Breast epithelium (tissue), 4 donors: ENCODE measurements around the gene NDUFB10. TPM values are rescaled to one million over a fixed set of nuclear protein-coding genes. Genes with fewer than 3 reads are reported as not detected.
"Not testable (repeated sequence)": the region's sequence is repeated elsewhere in the genome, so short reads cannot be mapped to it uniquely, and the experiment has no call there.

Experiments
- DNase-seq, 2 donors: peaks; one replicate each; pipeline ENCODE4 v3.0.0-alpha.2; 2019; ENCODE audit warnings: low spot score in 2 of 2
- H3K27ac ChIP-seq, 2 donors: fragments of 200-600 bp; sonication (generic) in 1 of 2; one replicate each; pipeline ENCODE4 v1.5.1; 2016 to 2019; ENCODE audit warnings: mild to moderate bottlenecking in 1 of 2
- H3K27me3 ChIP-seq, 2 donors: fragments of 200-600 bp; sonication (generic) in 1 of 2; one replicate each; pipeline versions ENCODE4 v1.5.1 to v1.6.0; 2017 to 2019; ENCODE audit warnings: control low read depth in 1 of 2, mild to moderate bottlenecking in 1 of 2
- H3K36me3 ChIP-seq: fragments of 200-600 bp; one replicate; pipeline ENCODE4 v1.5.1; 2019
- H3K4me1 ChIP-seq, 2 donors: fragments of 200-600 bp; sonication (generic); one replicate each; pipeline ENCODE4 v1.5.1; 2016 to 2019; ENCODE audit warnings: control low read depth in 1 of 2
- H3K4me3 ChIP-seq, 3 donors: fragments of 200-600 bp; sonication (generic); 1 replicate in 2 of 3; 2 replicates in 1 of 3; pipeline ENCODE4 v1.5.1; 2016 to 2019; ENCODE audit warnings: mild to moderate bottlenecking in 3 of 3, moderate library complexity in 2 of 3
- H3K9me3 ChIP-seq, 2 donors: fragments of 200-600 bp; sonication (generic) in 1 of 2; one replicate each; pipeline ENCODE4 v1.5.1; 2016 to 2019; ENCODE audit warnings: control low read depth in 1 of 2
- CTCF ChIP-seq, 3 donors: fragments of 450-650 bp; IDR thresholded peaks; one replicate each; pipeline ENCODE4 v1.5.1; 2016 to 2017; ENCODE audit warnings: antibody characterized with exemption in 3 of 3, mild to moderate bottlenecking in 3 of 3, moderate library complexity in 3 of 3
- POLR2A ChIP-seq: fragments of 450-650 bp; IDR thresholded peaks from one replicate; pipeline ENCODE4 v1.6.1; 2016; ENCODE audit warnings: antibody characterized with exemption, mild to moderate bottlenecking, moderate library complexity
- POLR2AphosphoS5 ChIP-seq, 3 donors: sonication (generic); formaldehyde crosslinking; IDR thresholded peaks; one replicate each; pipeline ENCODE4 v1.6.1; 2017; ENCODE audit warnings: antibody characterized with exemption in 3 of 3
- intact Hi-C: fragments of 100-400 bp; cut with DNase I; formaldehyde crosslinking; loops from one replicate; pipeline ENCODE4 v1.15.1; 2023; ENCODE audit warnings: low total_unique reads
- total RNA-seq, 3 donors: library from RNA; depleted of rRNA; stranded (reverse); fragments of >200 nt; gene quantifications; one replicate each; pipeline ENCODE4 v1.1.0, GENCODE V29; 2016

Gene NDUFB10
- total RNA-seq, 3 donors from 2014 or later: 114 to 233 (median 144) TPM

GRCh38 chr16:1919327-1919998, 39.9 kb upstream of the NDUFB10 start:
- intact Hi-C loops: no loop called here
- Histone ChIP-seq H3K36me3 (no peaks in the 10 kb centered on the region), H3K27me3 (peaks cover 0 to 77% of the 10 kb centered on the region in 2 donors), H3K4me3 (no peak overlapping the region), H3K9me3 (no peaks in the 10 kb centered on the region), H3K4me1 (no peaks in the 10 kb centered on the region), H3K27ac (no peak overlapping the region)
- TF ChIP-seq POLR2A (no peak), CTCF (IDR thresholded peaks at IDR 0.05) (no peak), POLR2AphosphoS5 (IDR thresholded peaks at IDR 0.05) (no peak)
- DNase-seq: no peak

- intact Hi-C loops, H3K4me3 ChIP-seq, H3K27ac ChIP-seq, H3K9me3 ChIP-seq, H3K4me1 ChIP-seq, H3K36me3 ChIP-seq, DNase-seq: not testable (repeated sequence)
- H3K27me3 ChIP-seq: peaks cover 0 to 72% of the 10 kb centered on the region in 2 donors
Observed at GRCh38 chr16:1920122-1920521, 39.2 kb upstream of the NDUFB10 start.

DNA sequence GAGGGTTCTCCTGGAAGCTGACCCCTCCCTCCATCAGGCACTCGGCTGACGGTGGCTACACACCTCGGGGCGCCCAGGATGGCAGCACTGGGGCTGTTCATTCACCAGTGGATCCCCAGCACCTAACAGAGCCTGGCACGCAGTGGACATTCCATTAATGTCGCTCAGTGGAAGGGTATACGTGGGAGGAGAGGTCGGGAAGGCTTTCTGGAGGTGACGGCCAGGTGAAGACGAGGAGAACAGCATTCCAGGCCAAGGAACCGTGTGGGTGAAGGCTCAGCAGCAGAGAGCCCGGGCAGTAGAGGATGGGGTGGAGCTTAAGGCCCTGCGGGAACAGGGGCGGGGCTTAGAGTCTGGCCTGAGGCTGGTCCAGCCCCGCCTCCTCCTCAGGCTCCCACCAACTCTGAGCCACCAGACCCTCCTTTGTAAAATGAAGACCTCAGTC, 38.6 kb upstream of the NDUFB10 start:
- Histone ChIP-seq H3K4me1 (no peaks in the 10 kb centered on the region), H3K27ac (no peak overlapping the region), H3K4me3 (no peak overlapping the region), H3K9me3 (no peaks in the 10 kb centered on the region), H3K36me3 (no peaks in the 10 kb centered on the region), H3K27me3 (peaks cover 0 to 69% of the 10 kb centered on the region in 2 donors)
- no peak for TF ChIP-seq CTCF (IDR thresholded peaks at IDR 0.05)
- TF ChIP-seq POLR2A: no peak
- TF ChIP-seq POLR2AphosphoS5 (IDR thresholded peaks at IDR 0.05): no peak
- DNase-seq: no peak
- intact Hi-C loops: no loop called here

- no peaks in the 10 kb centered on the region for H3K36me3 ChIP-seq
- H3K4me1 ChIP-seq: no peaks in the 10 kb centered on the region
- no peak overlapping the region for H3K4me3 ChIP-seq
- peaks cover 0 to 53% of the 10 kb centered on the region in 2 donors for H3K27me3 ChIP-seq
- intact Hi-C loops: no loop called here
- no peak overlapping the region for H3K27ac ChIP-seq
- no peaks in the 10 kb centered on the region for H3K9me3 ChIP-seq
- TF ChIP-seq CTCF (IDR thresholded peaks at IDR 0.05) (no peak), POLR2A (no peak), POLR2AphosphoS5 (IDR thresholded peaks at IDR 0.05) (no peak)
- DNase-seq: no peak
Observed at GRCh38 chr16:1922357-1922756, 37.0 kb upstream of the NDUFB10 start.

GRCh38 chr16:1923299-1924034, 35.9 kb upstream of the NDUFB10 start:
- no peaks in the 10 kb centered on the region for H3K36me3 ChIP-seq
- peaks cover 0 to 45% of the 10 kb centered on the region in 2 donors for H3K27me3 ChIP-seq
- H3K4me3 ChIP-seq: no peak overlapping the region
- TF ChIP-seq CTCF (IDR thresholded peaks at IDR 0.05) (no peak), POLR2AphosphoS5 (IDR thresholded peaks at IDR 0.05) (no peak), POLR2A (no peak)
- H3K27ac ChIP-seq: no peak overlapping the region
- H3K9me3 ChIP-seq: no peaks in the 10 kb centered on the region
- intact Hi-C loops: no loop called here
- DNase-seq: no peak
- H3K4me1 ChIP-seq: no peaks in the 10 kb centered on the region
